LNCaP clone FGC (cell line): ENCODE measurements around the gene PITHD1.
A peak's percentile ranks its signal among the peaks of the same experiment; 100 is the strongest.

ENCODE experiments used
- DNase-seq: peaks from one replicate; pipeline ENCODE4 v3.0.0-alpha.2; 2011; ENCODE audit warnings: low read depth
- H3K4me3 ChIP-seq: 2 replicates; pipeline ENCODE4 v1.5.1; 2011; ENCODE audit warnings: mild to moderate bottlenecking, low read depth, low read length, control low read depth
- CTCF ChIP-seq: IDR thresholded peaks from 2 replicates; pipeline ENCODE4 v1.5.1; 2012; ENCODE audit warnings: mild to moderate bottlenecking; ENCODE audit not compliant: control insufficient read depth, insufficient read depth; ENCODE audit errors: extremely low read depth

PITHD1 gene

GRCh38 chr1:23804183-23804835 lies 26.1 kb downstream of the PITHD1 start:
- no peak for TF ChIP-seq CTCF
- DNase-seq = no peak
- no peak overlapping the region for H3K4me3 ChIP-seq

- no peak for TF ChIP-seq CTCF
- H3K4me3 ChIP-seq = no peak overlapping the region
These were observed 26.8 kb downstream of the PITHD1 start for GRCh38 chr1:23805025-23805424.

DNA sequence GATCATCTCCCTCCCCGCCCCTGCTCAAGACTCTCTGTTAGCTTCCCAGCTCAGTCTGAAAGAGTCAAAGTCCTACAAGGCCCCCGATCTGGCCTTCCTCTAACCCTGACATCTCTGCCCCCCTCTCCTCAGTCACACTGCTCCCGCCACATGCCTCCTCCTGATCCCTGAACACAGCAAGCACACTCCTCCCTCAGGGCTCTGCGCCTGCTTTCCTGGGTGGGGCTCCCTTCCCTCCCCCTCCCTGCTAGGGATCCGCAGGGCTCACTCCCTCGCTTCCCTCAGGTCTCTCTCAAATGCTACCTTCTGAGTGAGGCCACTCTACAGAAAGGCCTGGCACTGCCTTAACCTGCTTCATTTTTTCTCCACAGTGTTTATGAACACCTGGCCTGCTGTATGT lies 28.1 kb downstream of the PITHD1 start:
- H3K4me3 ChIP-seq = no peak overlapping the region
- DNase-seq = no peak
- TF ChIP-seq CTCF = no peak

More at GRCh38 chr1:23805025-23805424, 26.8 kb downstream of the PITHD1 start:
- DNase-seq = no peak

GRCh38 chr1:23807453-23807852 lies 29.2 kb downstream of the PITHD1 start:
- no peak overlapping the region for H3K4me3 ChIP-seq
- TF ChIP-seq CTCF = no peak
- no peak for DNase-seq

GRCh38 chr1:23809751-23810171 lies 31.5 kb downstream of the PITHD1 start:
- H3K4me3 ChIP-seq = no peak overlapping the region
- TF ChIP-seq CTCF = peak; percentile 72
- DNase-seq = no peak

DNA sequence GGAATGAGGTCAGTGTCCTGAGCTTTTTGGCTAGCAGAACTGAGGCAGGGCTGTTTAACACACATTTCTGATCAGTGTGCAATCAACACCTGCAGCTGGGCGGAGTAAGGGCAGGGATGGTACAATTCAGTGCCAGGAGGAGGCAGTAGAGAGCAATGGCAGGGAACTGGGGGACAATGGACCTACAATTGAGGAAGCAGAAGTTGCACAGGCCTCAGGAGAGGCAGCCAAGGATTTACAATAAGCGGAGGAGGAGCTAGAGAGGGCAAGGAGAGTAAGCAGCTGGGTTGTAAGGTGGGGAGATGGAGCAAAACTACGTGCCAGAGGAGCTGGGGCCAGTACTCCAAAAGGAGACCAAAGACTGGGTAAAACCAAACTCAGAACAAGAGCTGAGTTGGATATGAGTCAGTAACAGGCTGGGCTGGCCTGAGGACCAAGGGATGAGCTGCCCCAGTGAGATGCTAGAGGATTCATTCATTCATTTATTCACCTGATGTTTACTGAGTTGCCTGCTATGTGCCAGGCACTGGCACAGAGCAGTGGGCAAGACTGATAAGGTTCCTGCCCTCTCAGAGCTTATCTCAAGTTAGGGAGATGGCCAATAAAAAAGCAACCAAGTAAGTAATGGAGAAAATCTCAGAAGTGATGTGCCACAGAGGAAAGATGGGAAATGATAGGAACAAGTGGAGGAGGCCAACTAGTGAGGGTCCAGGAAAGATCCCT lies 32.8 kb downstream of the PITHD1 start:
- no peak for DNase-seq
- peak; percentile 54 for TF ChIP-seq CTCF
- no peak overlapping the region for H3K4me3 ChIP-seq
